ENCODE results near the gene IL1R2. TPM values are rescaled to one million over a fixed set of nuclear protein-coding genes. Genes with fewer than 3 reads are reported as not detected.

Gene IL1R2
- total RNA-seq, 2 experiments from 2014 or later, result 1.1 TPM; not detected in 1

- Mint-ChIP-seq H3K4me3 (no peak overlapping the region), H3K9me3 (peaks cover 6% of the 10 kb centered on the region), H3K27ac (no peak overlapping the region), H3K27me3 (no peaks in the 10 kb centered on the region), H3K4me1 (ENCODE audit: low read depth) (peaks cover 28% of the 10 kb centered on the region), H3K36me3 (ENCODE audit: low read depth) (peaks cover 5% of the 10 kb centered on the region)
- DNase-seq (no peak), ATAC-seq (no peak)
- ChIA-PET POLR2A (no interaction called here), CTCF (interaction anchor here (2.2 to 14.8 kb wide), 2 partner anchors 9 to 228 kb away, joined by 11 to 222 read pairs; no protein-coding TSS in a partner anchor)
- intact Hi-C loops (cut with micrococcal nuclease), result no loop called here
- no peak for TF ChIP-seq CTCF (IDR thresholded peaks at IDR 0.05)
These were observed 19.1 kb downstream of the IL1R2 start for GRCh38 chr2:102010902-102011301.

GRCh38 chr2:102012061-102012614 lies 20.4 kb downstream of the IL1R2 start:
- peaks cover 5% of the 10 kb centered on the region for H3K36me3 Mint-ChIP-seq (ENCODE audit: low read depth)
- DNase-seq (no peak), ATAC-seq (no peak)
- TF ChIP-seq CTCF (IDR thresholded peaks at IDR 0.05), result no peak
- H3K4me3 Mint-ChIP-seq, result no peak overlapping the region
- peaks cover 6% of the 10 kb centered on the region for H3K9me3 Mint-ChIP-seq
- no peak overlapping the region for H3K27ac Mint-ChIP-seq
- ChIA-PET CTCF (interaction anchor here (1.2 to 14.8 kb wide), 4 partner anchors 8 to 431 kb away, joined by 3 to 222 read pairs (median 8); no protein-coding TSS in a partner anchor), POLR2A (interaction anchor here (0.6 kb wide), 1 partner anchor 636 kb away, joined by 4 read pairs; no protein-coding TSS in a partner anchor)
- no peaks in the 10 kb centered on the region for H3K27me3 Mint-ChIP-seq
- intact Hi-C loops (cut with micrococcal nuclease), result no loop called here
- H3K4me1 Mint-ChIP-seq (ENCODE audit: low read depth), result peaks cover 24% of the 10 kb centered on the region

- POLR2A ChIA-PET, result interaction anchor here (0.8 kb wide), 1 partner anchor 14 kb away, joined by 4 read pairs; no protein-coding TSS in a partner anchor
- peak overlapping the region; percentile 63 for H3K27ac Mint-ChIP-seq
- intact Hi-C loops (cut with micrococcal nuclease), result no loop called here
These were observed 21.7 kb downstream of the IL1R2 start for GRCh38 chr2:102013206-102014040.

DNA sequence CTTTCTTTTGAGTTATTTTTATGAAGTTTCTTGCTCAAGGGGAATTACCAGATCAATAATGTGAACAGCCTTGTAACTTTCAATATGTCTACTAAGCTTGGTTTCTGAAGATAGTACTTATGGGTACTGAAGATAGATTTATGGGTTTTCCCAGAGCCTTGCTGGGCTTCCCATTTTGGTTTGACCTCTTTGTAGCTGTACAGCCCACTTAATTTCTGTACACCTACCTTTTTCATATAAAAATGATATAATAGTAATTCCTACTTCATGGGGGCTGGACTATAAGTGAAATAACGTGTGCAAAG lies 22.2 kb downstream of the IL1R2 start:
- no peak overlapping the region for H3K4me3 Mint-ChIP-seq
- ATAC-seq, result peak; percentile 58

More at GRCh38 chr2:102013206-102014040, 21.7 kb downstream of the IL1R2 start:
- ATAC-seq (peak; percentile 70), DNase-seq (peak; percentile 32)
- no peak for TF ChIP-seq CTCF (IDR thresholded peaks at IDR 0.05)
- CTCF ChIA-PET, result interaction anchor here (0.7 to 14.8 kb wide), 6 partner anchors 8 to 430 kb away, joined by 3 to 222 read pairs (median 8); no protein-coding TSS in a partner anchor
- H3K36me3 Mint-ChIP-seq (ENCODE audit: low read depth), result peaks cover 5% of the 10 kb centered on the region
- H3K4me1 Mint-ChIP-seq (ENCODE audit: low read depth), result peaks cover 24% of the 10 kb centered on the region
- H3K27me3 Mint-ChIP-seq, result no peaks in the 10 kb centered on the region
- peaks cover 6% of the 10 kb centered on the region for H3K9me3 Mint-ChIP-seq
- no peak overlapping the region for H3K4me3 Mint-ChIP-seq

More for the DNA sequence above, 22.2 kb downstream of the IL1R2 start:
- ChIA-PET CTCF (interaction anchor here (0.7 to 14.8 kb wide), 7 partner anchors 8 to 429 kb away, joined by 3 to 222 read pairs (median 7); no protein-coding TSS in a partner anchor), POLR2A (interaction anchor here (1.0 kb wide), 1 partner anchor 226 kb away, joined by 3 read pairs; no protein-coding TSS in a partner anchor)
- Mint-ChIP-seq H3K27ac (peak overlapping the region; percentile 63), H3K36me3 (ENCODE audit: low read depth) (peaks cover 5% of the 10 kb centered on the region), H3K27me3 (no peaks in the 10 kb centered on the region), H3K9me3 (peaks cover 6% of the 10 kb centered on the region), H3K4me1 (ENCODE audit: low read depth) (peaks cover 24% of the 10 kb centered on the region)
- DNase-seq, result no peak
- intact Hi-C loops (cut with micrococcal nuclease), result no loop called here
- TF ChIP-seq CTCF (IDR thresholded peaks at IDR 0.05), result no peak
